H9 (cell line): ENCODE data around the gene PHYHIPL. TPM values are rescaled to one million over a fixed set of nuclear protein-coding genes. Genes with fewer than 3 reads are reported as not detected.

Experiments used
- DNase-seq: peaks from one replicate; pipeline ENCODE4 v3.0.0-alpha.2; 2017
- H2AFZ ChIP-seq: one replicate; pipeline ENCODE4 v1.6.1; 2013; ENCODE audit warnings: mild to moderate bottlenecking, low read length, control low read depth, moderate library complexity
- H2AK5ac ChIP-seq: 2 replicates; pipeline ENCODE4 v1.6.1; 2013; ENCODE audit warnings: low read length, control low read depth, mixed read lengths; ENCODE audit not compliant: insufficient read length
- H2BK120ac ChIP-seq: one replicate; pipeline ENCODE4 v1.6.1; 2013; ENCODE audit warnings: low read depth, mild to moderate bottlenecking, low read length, control low read depth, inconsistent platforms; ENCODE audit not compliant: poor library complexity, severe bottlenecking
- H2BK12ac ChIP-seq: 2 replicates; pipeline ENCODE4 v1.6.1; 2013; ENCODE audit warnings: low read length, control low read depth, mixed read lengths, low read depth; ENCODE audit not compliant: insufficient read length
- H2BK15ac ChIP-seq: 2 replicates; pipeline ENCODE4 v1.6.1; 2013; ENCODE audit warnings: low read depth, low read length, control low read depth
- H2BK20ac ChIP-seq: one replicate; pipeline ENCODE4 v1.6.1; 2013; ENCODE audit warnings: low read depth, mild to moderate bottlenecking, low read length, control low read depth, inconsistent platforms; ENCODE audit not compliant: poor library complexity, severe bottlenecking
- H2BK5ac ChIP-seq: 2 replicates; pipeline ENCODE4 v1.6.1; 2013; ENCODE audit warnings: low read length, control low read depth, mixed read lengths; ENCODE audit not compliant: insufficient read length
- H3K14ac ChIP-seq: 2 replicates; pipeline ENCODE4 v1.6.1; 2013; ENCODE audit warnings: low read length, control low read depth; ENCODE audit not compliant: insufficient read depth
- H3K18ac ChIP-seq: 2 replicates; pipeline ENCODE4 v1.6.1; 2013; ENCODE audit warnings: low read depth, mild to moderate bottlenecking, mixed read lengths, low read length, control low read depth; ENCODE audit not compliant: insufficient read length
- H3K23ac ChIP-seq: 2 replicates; pipeline ENCODE4 v1.6.1; 2013; ENCODE audit warnings: low read length, control low read depth, mixed read lengths, low read depth; ENCODE audit not compliant: insufficient read length
- H3K23me2 ChIP-seq: 2 replicates; pipeline ENCODE4 v1.6.1; 2013; ENCODE audit warnings: low read depth, mild to moderate bottlenecking, mixed read lengths, low read length, control low read depth; ENCODE audit not compliant: insufficient read length, poor library complexity, severe bottlenecking
- H3K27ac ChIP-seq: 2 replicates; pipeline ENCODE4 v1.5.1; 2013; ENCODE audit warnings: low read length, control low read depth, mixed read lengths, low read depth; ENCODE audit not compliant: insufficient read length
- H3K27me3 ChIP-seq: 2 replicates; pipeline ENCODE4 v1.6.1; 2013; ENCODE audit warnings: low read length, control low read depth, inconsistent platforms; ENCODE audit not compliant: insufficient read depth
- H3K4ac ChIP-seq: 2 replicates; pipeline ENCODE4 v1.6.1; 2013; ENCODE audit warnings: low read depth, mild to moderate bottlenecking, control low read depth, inconsistent platforms, low read length, moderate library complexity
- H3K4me1 ChIP-seq: 2 replicates; pipeline ENCODE4 v1.6.1; 2013; ENCODE audit warnings: low read length, control low read depth, inconsistent platforms; ENCODE audit not compliant: insufficient read depth
- H3K4me2 ChIP-seq: 2 replicates; pipeline ENCODE4 v1.6.1; 2013; ENCODE audit warnings: low read length, control low read depth, mixed read lengths; ENCODE audit not compliant: insufficient read length, insufficient read depth
- H3K56ac ChIP-seq: 2 replicates; pipeline ENCODE4 v1.6.1; 2013; ENCODE audit warnings: low read depth, mild to moderate bottlenecking, mixed read lengths, low read length, control low read depth; ENCODE audit not compliant: insufficient read length
- H3K79me1 ChIP-seq: 2 replicates; pipeline ENCODE4 v1.6.1; 2013; ENCODE audit warnings: low read depth, mild to moderate bottlenecking, moderate library complexity, low read length, control low read depth, inconsistent platforms; ENCODE audit not compliant: insufficient read depth, poor library complexity, severe bottlenecking
- H3K79me2 ChIP-seq: 2 replicates; pipeline ENCODE4 v1.6.1; 2013; ENCODE audit warnings: low read length, control low read depth, inconsistent platforms; ENCODE audit not compliant: insufficient read depth
- H3K9ac ChIP-seq: 2 replicates; pipeline ENCODE4 v1.6.1; 2013; ENCODE audit warnings: low read length, control low read depth, mixed read lengths; ENCODE audit not compliant: insufficient read length; ENCODE audit errors: extremely low read depth
- H3K9me3 ChIP-seq: one replicate; pipeline ENCODE4 v1.6.1; 2013; ENCODE audit warnings: low read depth, low read length, inconsistent platforms; ENCODE audit not compliant: control insufficient read depth
- H3T11ph ChIP-seq: one replicate; pipeline ENCODE4 v1.6.1; 2013; ENCODE audit warnings: mild to moderate bottlenecking, low read length, control low read depth, inconsistent platforms
- H4K20me1 ChIP-seq: one replicate; pipeline ENCODE4 v1.6.1; 2013; ENCODE audit not compliant: control insufficient read depth, insufficient read length, insufficient read depth
- H4K5ac ChIP-seq: 2 replicates; pipeline ENCODE4 v1.6.1; 2013; ENCODE audit warnings: low read depth, mild to moderate bottlenecking, mixed read lengths, low read length, control low read depth; ENCODE audit not compliant: insufficient read length
- H4K8ac ChIP-seq: replicated peaks from 2 replicates; pipeline ENCODE4 v1.6.1; 2013; ENCODE audit warnings: low read length, control low read depth, mixed read lengths, low read depth; ENCODE audit not compliant: insufficient read length
- H4K91ac ChIP-seq: 2 replicates; pipeline ENCODE4 v1.6.1; 2013; ENCODE audit warnings: low read depth, mild to moderate bottlenecking, moderate library complexity, mixed read lengths, low read length, control low read depth; ENCODE audit not compliant: insufficient read length
- H3K27ac Mint-ChIP-seq, 3 experiments: 2 replicates in 2 of 3; 3 replicates in 1 of 3; pipeline ENCODE4 v1.8.0; 2020 to 2021; ENCODE audit warnings: mixed read lengths in 3 of 3, mild to moderate bottlenecking in 1 of 3, moderate library complexity in 1 of 3
- H3K27me3 Mint-ChIP-seq: 2 replicates; pipeline ENCODE4 v1.8.0; 2021; ENCODE audit warnings: low read depth, mild to moderate bottlenecking, moderate library complexity, mixed read lengths
- H3K36me3 Mint-ChIP-seq, 3 experiments: 2 replicates in 2 of 3; 3 replicates in 1 of 3; pipeline ENCODE4 v1.8.0; 2020 to 2021; ENCODE audit warnings: low read depth in 3 of 3, mixed read lengths in 3 of 3; ENCODE audit not compliant: insufficient read depth in 1 of 3
- H3K4me1 Mint-ChIP-seq, 2 experiments: 2 replicates each; pipeline ENCODE4 v1.8.0; 2020; ENCODE audit warnings: mixed read lengths in 2 of 2
- H3K4me3 Mint-ChIP-seq, 2 experiments: 2 replicates in 1 of 2; 3 replicates in 1 of 2; pipeline ENCODE4 v1.8.0; 2020 to 2021; ENCODE audit warnings: mild to moderate bottlenecking in 2 of 2, mixed read lengths in 2 of 2, moderate library complexity in 1 of 2
- H3K9me3 Mint-ChIP-seq, 2 experiments: 2 replicates in 1 of 2; 3 replicates in 1 of 2; pipeline ENCODE4 v1.8.0; 2020; ENCODE audit warnings: mild to moderate bottlenecking in 2 of 2, mixed read lengths in 2 of 2, moderate library complexity in 1 of 2
- WGBS: extraction: QIAGEN DNeasy Blood & Tissue Kit; methylation state at CpG from one replicate; pipeline ENCODE4 v1.1.7; 2013; ENCODE audit warnings: missing lambda C conversion rate, low lambda C conversion rate, mixed read lengths; ENCODE audit not compliant: insufficient read length; ENCODE audit errors: extremely low coverage; 5-methylcytosine and 5-hydroxymethylcytosine counted together
- total RNA-seq: library from RNA; stranded (reverse); gene quantifications from 2 replicates; pipeline ENCODE4 v1.2.1, GENCODE V29; 2021
- TF ChIP-seq, protein P1 (sequence below): fragments of 200-600 bp; sonication (generic); conservative IDR thresholded peaks from 3 replicates; pipeline ENCODE4 v1.8.0; 2021; ENCODE audit warnings: antibody characterized with exemption, mild to moderate bottlenecking

Gene PHYHIPL
- total RNA-seq, 1 experiment from 2014 or later, result 0.44 TPM

DNA sequence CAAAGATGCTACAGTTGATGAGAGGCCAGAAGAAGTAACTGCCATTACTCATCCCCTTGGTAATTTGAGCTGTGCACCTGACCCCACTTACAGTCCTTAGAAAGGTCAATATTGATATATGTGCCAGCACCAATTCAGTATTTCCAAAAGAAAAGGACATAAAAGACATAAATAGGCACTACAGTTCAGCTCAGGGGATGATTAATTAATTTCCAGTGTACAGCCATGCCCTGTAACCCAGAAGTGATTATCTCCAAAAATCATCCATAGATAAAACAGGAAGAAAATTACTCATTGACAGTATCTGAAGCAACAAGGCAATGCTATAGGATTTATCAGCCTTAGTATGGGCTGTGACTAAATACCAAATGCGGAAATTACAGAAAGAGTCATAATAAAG lies 82.4 kb downstream of the PHYHIPL start:
- Mint-ChIP-seq H3K4me1 (peaks cover 0 to 2% of the 10 kb centered on the region in 2 experiments; a peak in 1 of 4 replicates), H3K36me3 (no peaks in the 10 kb centered on the region), H3K27me3 (no peaks in the 10 kb centered on the region), H3K9me3 (no peaks in the 10 kb centered on the region), H3K4me3 (no peak overlapping the region), H3K27ac (no peak overlapping the region)
- Histone ChIP-seq H2BK5ac (no peak overlapping the region), H4K5ac (no peak overlapping the region), H3K79me1 (no peaks in the 10 kb centered on the region), H3K4ac (no peak overlapping the region), H3K27me3 (no peaks in the 10 kb centered on the region), H3K14ac (no peak overlapping the region), H2AFZ (no peak overlapping the region), H2BK20ac (no peak overlapping the region), H3K23ac (no peak overlapping the region), H3K56ac (no peak overlapping the region), H3T11ph (no peak overlapping the region), H2AK5ac (no peak overlapping the region), H4K8ac (no peak overlapping the region), H3K18ac (no peak overlapping the region), H3K23me2 (no peaks in the 10 kb centered on the region), H3K9ac (no peak overlapping the region), H4K20me1 (no peaks in the 10 kb centered on the region), H3K4me2 (no peak overlapping the region), H3K27ac (no peak overlapping the region), H4K91ac (no peak overlapping the region), H2BK15ac (no peak overlapping the region), H2BK120ac (no peak overlapping the region), H3K4me1 (no peaks in the 10 kb centered on the region), H3K9me3 (no peaks in the 10 kb centered on the region), H2BK12ac (no peak overlapping the region), H3K79me2 (no peaks in the 10 kb centered on the region)
- TF ChIP-seq, protein P1, sequence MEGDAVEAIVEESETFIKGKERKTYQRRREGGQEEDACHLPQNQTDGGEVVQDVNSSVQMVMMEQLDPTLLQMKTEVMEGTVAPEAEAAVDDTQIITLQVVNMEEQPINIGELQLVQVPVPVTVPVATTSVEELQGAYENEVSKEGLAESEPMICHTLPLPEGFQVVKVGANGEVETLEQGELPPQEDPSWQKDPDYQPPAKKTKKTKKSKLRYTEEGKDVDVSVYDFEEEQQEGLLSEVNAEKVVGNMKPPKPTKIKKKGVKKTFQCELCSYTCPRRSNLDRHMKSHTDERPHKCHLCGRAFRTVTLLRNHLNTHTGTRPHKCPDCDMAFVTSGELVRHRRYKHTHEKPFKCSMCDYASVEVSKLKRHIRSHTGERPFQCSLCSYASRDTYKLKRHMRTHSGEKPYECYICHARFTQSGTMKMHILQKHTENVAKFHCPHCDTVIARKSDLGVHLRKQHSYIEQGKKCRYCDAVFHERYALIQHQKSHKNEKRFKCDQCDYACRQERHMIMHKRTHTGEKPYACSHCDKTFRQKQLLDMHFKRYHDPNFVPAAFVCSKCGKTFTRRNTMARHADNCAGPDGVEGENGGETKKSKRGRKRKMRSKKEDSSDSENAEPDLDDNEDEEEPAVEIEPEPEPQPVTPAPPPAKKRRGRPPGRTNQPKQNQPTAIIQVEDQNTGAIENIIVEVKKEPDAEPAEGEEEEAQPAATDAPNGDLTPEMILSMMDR, result no peak
- no CpG with 5 or more reads among the region's 1 CpG for WGBS
- DNase-seq, result no peak
